ENCODE measurements around the gene MYO1E. TPM values are rescaled to one million over a fixed set of nuclear protein-coding genes. Genes with fewer than 3 reads are reported as not detected.
"Not testable (repeated sequence)": the region's sequence is repeated elsewhere in the genome, so short reads cannot be mapped to it uniquely, and the experiment has no call there.

The MYO1E gene
- total RNA-seq, 1 experiment from 2014 or later, result 122 TPM

GRCh38 chr15:59295261-59296001 lies 77.2 kb downstream of the MYO1E start:
- H3K4me1 ChIP-seq (replicated peaks), result peaks cover 92% of the 10 kb centered on the region
- H3K4me3 ChIP-seq, result no peak overlapping the region
- H3K27me3 ChIP-seq (replicated peaks), result no peaks in the 10 kb centered on the region
- H3K27ac ChIP-seq, result peak overlapping the region; percentile 99
- DNase-seq (ENCODE audit: low read depth in 1 of 2, low spot score in 2 of 2), result peak in 1 of 2 experiments; percentile 51
- H3K9me3 ChIP-seq (replicated peaks), result no peaks in the 10 kb centered on the region
- H3K36me3 ChIP-seq, result 0 out of 2 replicates have a peak, but pooled peaks cover 2% of the 10 kb centered on the region

GRCh38 chr15:59294574-59295260 lies 78.0 kb downstream of the MYO1E start:
- peak overlapping the region; percentile 99 for H3K27ac ChIP-seq
- peak; percentile 83 to 97 for DNase-seq (ENCODE audit: low read depth in 1 of 2, low spot score in 2 of 2)
- H3K27me3 ChIP-seq (replicated peaks), result no peaks in the 10 kb centered on the region
- peaks cover 91% of the 10 kb centered on the region for H3K4me1 ChIP-seq (replicated peaks)
- H3K4me3 ChIP-seq, result no peak overlapping the region
- no peaks in the 10 kb centered on the region for H3K9me3 ChIP-seq (replicated peaks)
- H3K36me3 ChIP-seq, result 0 out of 2 replicates have a peak, but pooled peaks cover 2% of the 10 kb centered on the region

- H3K9me3 ChIP-seq (replicated peaks), result no peaks in the 10 kb centered on the region
- no peak overlapping the region for H3K4me3 ChIP-seq
- peak overlapping the region; percentile 99 for H3K27ac ChIP-seq
- 0 out of 2 replicates have a peak, but pooled peaks cover 2% of the 10 kb centered on the region for H3K36me3 ChIP-seq
- no peaks in the 10 kb centered on the region for H3K27me3 ChIP-seq (replicated peaks)
- peak; percentile 66 to 67 for DNase-seq (ENCODE audit: low read depth in 1 of 2, low spot score in 2 of 2)
- peaks cover 73% of the 10 kb centered on the region for H3K4me1 ChIP-seq (replicated peaks)
Measured at GRCh38 chr15:59292442-59293151, 80.1 kb downstream of the MYO1E start.

- Histone ChIP-seq H3K36me3 (0 out of 2 replicates have a peak, but pooled peaks cover 2% of the 10 kb centered on the region), H3K4me3 (no peak overlapping the region), H3K27ac (no peak overlapping the region), H3K4me1 (replicated peaks) (peaks cover 59% of the 10 kb centered on the region), H3K9me3 (replicated peaks) (no peaks in the 10 kb centered on the region), H3K27me3 (replicated peaks) (no peaks in the 10 kb centered on the region)
- no peak for DNase-seq (ENCODE audit: low read depth in 1 of 2, low spot score in 2 of 2)
Measured at GRCh38 chr15:59291213-59291549, 81.5 kb downstream of the MYO1E start.

- Histone ChIP-seq H3K27me3 (replicated peaks) (no peaks in the 10 kb centered on the region), H3K4me1 (replicated peaks) (peaks cover 53% of the 10 kb centered on the region), H3K9me3 (replicated peaks) (no peaks in the 10 kb centered on the region), H3K4me3 (no peak overlapping the region), H3K36me3 (0 out of 2 replicates have a peak, but pooled peaks cover under 1% of the 10 kb centered on the region), H3K27ac (no peak overlapping the region)
- DNase-seq (ENCODE audit: low read depth in 1 of 2, low spot score in 2 of 2), result no peak
Measured at GRCh38 chr15:59290295-59291212, 82.1 kb downstream of the MYO1E start.

GRCh38 chr15:59289574-59289973 lies 83.1 kb downstream of the MYO1E start:
- H3K9me3 ChIP-seq (replicated peaks), result no peaks in the 10 kb centered on the region
- no peaks in the 10 kb centered on the region for H3K27me3 ChIP-seq (replicated peaks)
- H3K4me3 ChIP-seq, result no peak overlapping the region
- DNase-seq (ENCODE audit: low read depth in 1 of 2, low spot score in 2 of 2), result no peak
- H3K4me1 ChIP-seq (replicated peaks), result peaks cover 48% of the 10 kb centered on the region
- no peaks in the 10 kb centered on the region for H3K36me3 ChIP-seq
- no peak overlapping the region for H3K27ac ChIP-seq

- H3K27ac ChIP-seq, result peak overlapping the region; percentile 73
- peak; percentile 50 to 65 for DNase-seq (ENCODE audit: low read depth in 1 of 2, low spot score in 2 of 2)
- no peaks in the 10 kb centered on the region for H3K9me3 ChIP-seq (replicated peaks)
- no peaks in the 10 kb centered on the region for H3K36me3 ChIP-seq
- no peak overlapping the region for H3K4me3 ChIP-seq
- H3K4me1 ChIP-seq (replicated peaks), result peaks cover 22% of the 10 kb centered on the region
- no peaks in the 10 kb centered on the region for H3K27me3 ChIP-seq (replicated peaks)
Measured at GRCh38 chr15:59283717-59284391, 88.8 kb downstream of the MYO1E start.

GRCh38 chr15:59282515-59283337 lies 89.9 kb downstream of the MYO1E start:
- H3K9me3 ChIP-seq (replicated peaks), result no peaks in the 10 kb centered on the region
- DNase-seq (ENCODE audit: low read depth in 1 of 2, low spot score in 2 of 2), result no peak

GRCh38 chr15:59281699-59282098 lies 91.0 kb downstream of the MYO1E start:
- H3K27ac ChIP-seq, result no peak overlapping the region
- peaks cover 22% of the 10 kb centered on the region for H3K4me1 ChIP-seq (replicated peaks)
- H3K27me3 ChIP-seq (replicated peaks), result no peaks in the 10 kb centered on the region
- no peak for DNase-seq (ENCODE audit: low read depth in 1 of 2, low spot score in 2 of 2)
- H3K9me3 ChIP-seq (replicated peaks), result no peaks in the 10 kb centered on the region
- H3K4me3 ChIP-seq, result no peak overlapping the region
- H3K36me3 ChIP-seq, result no peaks in the 10 kb centered on the region

More at GRCh38 chr15:59282515-59283337, 89.9 kb downstream of the MYO1E start:
- no peak overlapping the region for H3K4me3 ChIP-seq
- H3K27me3 ChIP-seq (replicated peaks), result no peaks in the 10 kb centered on the region
- no peak overlapping the region for H3K27ac ChIP-seq
- peaks cover 22% of the 10 kb centered on the region for H3K4me1 ChIP-seq (replicated peaks)
- H3K36me3 ChIP-seq, result no peaks in the 10 kb centered on the region

GRCh38 chr15:59280855-59281254 lies 91.8 kb downstream of the MYO1E start:
- H3K4me1 ChIP-seq (replicated peaks), result peaks cover 22% of the 10 kb centered on the region
- DNase-seq (ENCODE audit: low read depth in 1 of 2, low spot score in 2 of 2), result no peak
- H3K27me3 ChIP-seq (replicated peaks), result no peaks in the 10 kb centered on the region
- H3K9me3 ChIP-seq (replicated peaks), result no peaks in the 10 kb centered on the region
- no peak overlapping the region for H3K27ac ChIP-seq
- H3K4me3 ChIP-seq, result no peak overlapping the region
- no peaks in the 10 kb centered on the region for H3K36me3 ChIP-seq

GRCh38 chr15:59280292-59280691 lies 92.4 kb downstream of the MYO1E start:
- not testable (repeated sequence) for H3K9me3 ChIP-seq (replicated peaks); H3K27ac ChIP-seq; H3K36me3 ChIP-seq; H3K27me3 ChIP-seq (replicated peaks); H3K4me3 ChIP-seq; DNase-seq (ENCODE audit: low read depth in 1 of 2, low spot score in 2 of 2)
- H3K4me1 ChIP-seq (replicated peaks), result peaks cover 22% of the 10 kb centered on the region

- no peak overlapping the region for H3K27ac ChIP-seq
- peaks cover 21% of the 10 kb centered on the region for H3K4me1 ChIP-seq (replicated peaks)
- no peaks in the 10 kb centered on the region for H3K9me3 ChIP-seq (replicated peaks)
- H3K27me3 ChIP-seq (replicated peaks), result no peaks in the 10 kb centered on the region
- H3K36me3 ChIP-seq, result no peaks in the 10 kb centered on the region
- H3K4me3 ChIP-seq, result no peak overlapping the region
- no peak for DNase-seq (ENCODE audit: low read depth in 1 of 2, low spot score in 2 of 2)
Measured at GRCh38 chr15:59279023-59279422, 93.6 kb downstream of the MYO1E start.
